ENCODE results near the gene SIAH2. TPM values are rescaled to one million over a fixed set of nuclear protein-coding genes. Genes with fewer than 3 reads are reported as not detected.

Gene SIAH2
- total RNA-seq, 1 donor from 2014 or later, result 31.7 TPM

DNA sequence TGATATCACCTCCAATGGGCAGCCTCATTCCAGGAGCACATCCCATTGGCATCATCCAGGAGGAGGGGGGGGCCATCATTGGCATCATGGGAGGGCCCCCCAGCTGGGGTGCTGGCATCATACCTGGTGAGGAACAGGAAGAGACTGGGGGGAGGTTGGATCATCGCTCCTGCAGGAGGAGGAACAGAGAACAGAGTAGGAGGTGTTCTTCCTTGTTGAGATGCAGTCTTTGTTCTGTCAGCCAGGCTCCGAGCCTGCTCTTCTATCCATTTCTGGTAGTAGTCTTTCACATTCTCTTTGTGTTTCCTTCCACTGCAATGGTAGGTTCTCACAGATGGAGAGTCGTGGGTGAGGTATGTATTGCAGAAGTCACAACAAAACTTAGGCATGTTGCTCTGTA, 42.5 kb downstream of the SIAH2 start:
- TF ChIP-seq, protein P1, sequence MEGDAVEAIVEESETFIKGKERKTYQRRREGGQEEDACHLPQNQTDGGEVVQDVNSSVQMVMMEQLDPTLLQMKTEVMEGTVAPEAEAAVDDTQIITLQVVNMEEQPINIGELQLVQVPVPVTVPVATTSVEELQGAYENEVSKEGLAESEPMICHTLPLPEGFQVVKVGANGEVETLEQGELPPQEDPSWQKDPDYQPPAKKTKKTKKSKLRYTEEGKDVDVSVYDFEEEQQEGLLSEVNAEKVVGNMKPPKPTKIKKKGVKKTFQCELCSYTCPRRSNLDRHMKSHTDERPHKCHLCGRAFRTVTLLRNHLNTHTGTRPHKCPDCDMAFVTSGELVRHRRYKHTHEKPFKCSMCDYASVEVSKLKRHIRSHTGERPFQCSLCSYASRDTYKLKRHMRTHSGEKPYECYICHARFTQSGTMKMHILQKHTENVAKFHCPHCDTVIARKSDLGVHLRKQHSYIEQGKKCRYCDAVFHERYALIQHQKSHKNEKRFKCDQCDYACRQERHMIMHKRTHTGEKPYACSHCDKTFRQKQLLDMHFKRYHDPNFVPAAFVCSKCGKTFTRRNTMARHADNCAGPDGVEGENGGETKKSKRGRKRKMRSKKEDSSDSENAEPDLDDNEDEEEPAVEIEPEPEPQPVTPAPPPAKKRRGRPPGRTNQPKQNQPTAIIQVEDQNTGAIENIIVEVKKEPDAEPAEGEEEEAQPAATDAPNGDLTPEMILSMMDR (IDR thresholded peaks at IDR 0.05; ENCODE audit: insufficient read depth, low read length, poor library complexity, severe bottlenecking), result no peak
- no peaks in the 10 kb centered on the region for H3K27me3 ChIP-seq (ENCODE audit: control insufficient read depth, insufficient read depth, low read length)
- DNase-seq (ENCODE audit: low read depth), result no peak
- no peak overlapping the region for H3K4me3 ChIP-seq (ENCODE audit: low read depth, low read length)
- H3K36me3 ChIP-seq (ENCODE audit: control insufficient read depth, insufficient read depth, low read length), result no peaks in the 10 kb centered on the region

DNA sequence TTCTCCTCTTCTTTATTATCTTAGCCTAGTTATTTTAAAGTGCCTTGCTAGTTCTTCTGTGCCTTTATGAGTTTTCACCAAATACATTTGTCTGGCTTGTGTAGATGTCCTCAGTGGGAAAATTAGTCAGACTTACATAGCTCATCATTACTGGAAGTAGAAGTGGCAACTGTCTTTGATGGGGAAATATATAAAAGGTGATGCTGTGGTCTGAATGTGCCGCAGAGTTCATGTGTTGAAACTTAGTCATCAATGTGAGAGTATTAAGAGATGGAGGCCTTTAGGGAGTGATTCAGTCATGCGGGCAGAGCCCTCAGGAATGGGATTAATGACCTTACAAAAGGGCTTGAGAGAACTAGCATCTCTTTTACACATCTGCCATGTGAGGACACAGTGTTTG, 52.9 kb downstream of the SIAH2 start:
- no peak overlapping the region for H3K4me3 ChIP-seq (ENCODE audit: low read depth, low read length)
- DNase-seq (ENCODE audit: low read depth), result no peak
- H3K27me3 ChIP-seq (ENCODE audit: control insufficient read depth, insufficient read depth, low read length), result no peaks in the 10 kb centered on the region
- no peaks in the 10 kb centered on the region for H3K36me3 ChIP-seq (ENCODE audit: control insufficient read depth, insufficient read depth, low read length)
- TF ChIP-seq, protein P1 (IDR thresholded peaks at IDR 0.05; ENCODE audit: insufficient read depth, low read length, poor library complexity, severe bottlenecking), result no peak

DNA sequence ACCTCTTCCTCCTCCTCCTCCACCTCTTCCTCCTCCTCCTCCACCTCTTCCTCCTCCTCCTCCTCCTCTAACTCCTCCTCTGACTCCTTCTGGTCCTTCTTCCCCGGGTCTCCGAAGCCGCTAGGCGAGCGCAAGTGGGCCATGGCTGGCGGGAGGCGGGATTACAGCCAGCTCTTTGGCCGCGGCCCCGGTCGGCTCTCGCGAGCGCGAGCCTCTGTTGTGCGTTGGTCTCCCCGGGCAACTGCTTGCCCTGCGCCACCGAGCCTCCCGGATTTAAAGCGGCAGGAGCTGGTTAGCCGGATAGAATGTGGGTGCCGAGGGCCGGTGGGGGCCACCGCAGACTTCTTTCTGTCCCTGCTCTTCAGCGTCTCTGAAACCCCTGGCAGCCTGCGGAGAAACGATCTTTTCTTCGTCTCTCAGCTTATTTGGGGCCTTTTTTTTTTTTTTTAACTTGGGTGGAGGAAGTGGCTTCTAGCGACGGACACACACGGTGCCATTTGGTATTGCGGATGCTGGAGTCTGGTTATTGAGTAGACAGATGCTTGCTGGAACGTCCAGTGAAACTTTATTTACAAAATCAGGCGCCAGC, 59.1 kb downstream of the SIAH2 start, which contains the start of gene ERICH6:
Gene ERICH6, minus strand, starts transcription at position 165 of the 589 bp plus-strand sequence. Its CDS starts 22 bp downstream, at position 143.
- peak; percentile 66 for DNase-seq (ENCODE audit: low read depth)
- peak within 1 kb of the TSS; percentile 82 for H3K4me3 ChIP-seq (ENCODE audit: low read depth, low read length)

DNA sequence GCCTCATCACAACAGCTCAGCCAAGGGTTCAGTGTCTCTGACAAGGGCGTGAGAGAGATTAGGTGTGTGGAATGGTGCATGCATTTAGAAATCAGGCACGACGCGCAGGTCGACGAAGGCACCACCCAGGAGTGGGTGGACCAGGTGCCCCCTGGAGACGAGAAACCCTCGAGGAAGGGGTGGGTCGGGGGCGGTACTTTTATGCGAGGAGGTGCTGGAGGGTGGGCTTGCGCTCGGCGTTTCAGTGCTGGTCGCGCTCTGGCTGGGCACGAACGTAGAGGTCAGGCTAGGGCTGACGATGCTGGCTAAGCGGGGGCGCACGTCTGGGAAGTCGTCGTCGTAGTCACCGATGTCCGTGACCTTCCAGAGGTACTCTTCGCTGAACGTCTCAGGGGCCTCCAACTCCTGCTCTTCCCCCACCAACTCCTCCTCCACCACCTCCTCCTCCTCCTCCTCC, 59.6 kb downstream of the SIAH2 start:
- H3K27me3 ChIP-seq (ENCODE audit: control insufficient read depth, insufficient read depth, low read length), result no peaks in the 10 kb centered on the region
- DNase-seq (ENCODE audit: low read depth), result no peak

More for the DNA sequence above, 59.1 kb downstream of the SIAH2 start, which contains the start of gene ERICH6:
- Histone ChIP-seq H3K27me3 (ENCODE audit: control insufficient read depth, insufficient read depth, low read length) (no peaks in the 10 kb centered on the region), H3K36me3 (ENCODE audit: control insufficient read depth, insufficient read depth, low read length) (no peaks in the 10 kb centered on the region)
- TF ChIP-seq, protein P1 (IDR thresholded peaks at IDR 0.05; ENCODE audit: insufficient read depth, low read length, poor library complexity, severe bottlenecking), result no peak

DNA sequence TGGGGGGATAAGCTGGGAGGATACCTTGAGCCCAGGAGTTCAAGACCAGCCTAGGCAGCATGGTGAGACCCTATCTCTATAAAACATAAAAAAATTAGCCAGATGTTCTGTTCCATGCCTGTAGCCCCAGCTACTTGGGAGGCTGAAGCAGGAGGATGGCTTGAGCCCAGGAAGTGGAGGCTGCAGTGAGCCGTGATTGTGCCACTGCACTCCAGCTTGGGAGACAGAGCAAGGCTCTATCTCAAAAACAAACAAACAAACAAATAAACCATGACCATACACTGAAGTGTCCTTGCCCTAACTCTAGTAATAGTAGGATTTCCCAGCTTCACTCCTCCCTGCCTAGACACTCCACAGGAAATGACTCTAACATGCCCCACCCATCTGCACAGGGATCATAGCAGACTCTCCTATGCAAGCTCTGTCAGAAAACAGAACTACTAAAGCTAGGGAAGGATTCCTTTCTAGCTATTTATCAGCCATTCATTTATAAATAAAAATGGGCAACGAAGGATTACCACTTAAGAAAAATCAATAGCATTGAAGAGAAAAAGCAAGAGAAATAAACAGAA, 63.8 kb downstream of the SIAH2 start:
- Histone ChIP-seq H3K36me3 (ENCODE audit: control insufficient read depth, insufficient read depth, low read length) (no peaks in the 10 kb centered on the region), H3K27me3 (ENCODE audit: control insufficient read depth, insufficient read depth, low read length) (no peaks in the 10 kb centered on the region), H3K4me3 (ENCODE audit: low read depth, low read length) (no peak overlapping the region)
- TF ChIP-seq, protein P1 (IDR thresholded peaks at IDR 0.05; ENCODE audit: insufficient read depth, low read length, poor library complexity, severe bottlenecking), result no peak
- DNase-seq (ENCODE audit: low read depth), result no peak

More for the DNA sequence above, 59.6 kb downstream of the SIAH2 start:
- H3K36me3 ChIP-seq (ENCODE audit: control insufficient read depth, insufficient read depth, low read length), result no peaks in the 10 kb centered on the region
- H3K4me3 ChIP-seq (ENCODE audit: low read depth, low read length), result peak overlapping the region; percentile 82
- TF ChIP-seq, protein P1 (IDR thresholded peaks at IDR 0.05; ENCODE audit: insufficient read depth, low read length, poor library complexity, severe bottlenecking), result no peak
